SK-MEL-5 (cell line): ENCODE results near the gene LIPA. TPM values are rescaled to one million over a fixed set of nuclear protein-coding genes. Genes with fewer than 3 reads are reported as not detected.
"Not testable (repeated sequence)": the region's sequence is repeated elsewhere in the genome, so short reads cannot be mapped to it uniquely, and the experiment has no call there.

Source experiments
- DNase-seq: peaks from one replicate; pipeline ENCODE4 v3.0.0-alpha.2; 2016; ENCODE audit warnings: low read depth, low spot score
- in situ Hi-C: cut with HindIII; loops from 2 replicates; pipeline ENCODE4 v1.10.0; 2016; ENCODE audit warnings: low sequenced_read_pairs, high pct_unique_total_duplicates, low pct_unique_long_range_greater_than_20kb
- total RNA-seq: library from RNA; depleted of rRNA; stranded (reverse); fragments of >200 nt; shearing (Covaris generic); gene quantifications from 2 replicates; pipeline ENCODE4 v1.2.3, GENCODE V29; 2014

Gene LIPA
- total RNA-seq, 1 experiment from 2014 or later = 68.2 TPM

DNA sequence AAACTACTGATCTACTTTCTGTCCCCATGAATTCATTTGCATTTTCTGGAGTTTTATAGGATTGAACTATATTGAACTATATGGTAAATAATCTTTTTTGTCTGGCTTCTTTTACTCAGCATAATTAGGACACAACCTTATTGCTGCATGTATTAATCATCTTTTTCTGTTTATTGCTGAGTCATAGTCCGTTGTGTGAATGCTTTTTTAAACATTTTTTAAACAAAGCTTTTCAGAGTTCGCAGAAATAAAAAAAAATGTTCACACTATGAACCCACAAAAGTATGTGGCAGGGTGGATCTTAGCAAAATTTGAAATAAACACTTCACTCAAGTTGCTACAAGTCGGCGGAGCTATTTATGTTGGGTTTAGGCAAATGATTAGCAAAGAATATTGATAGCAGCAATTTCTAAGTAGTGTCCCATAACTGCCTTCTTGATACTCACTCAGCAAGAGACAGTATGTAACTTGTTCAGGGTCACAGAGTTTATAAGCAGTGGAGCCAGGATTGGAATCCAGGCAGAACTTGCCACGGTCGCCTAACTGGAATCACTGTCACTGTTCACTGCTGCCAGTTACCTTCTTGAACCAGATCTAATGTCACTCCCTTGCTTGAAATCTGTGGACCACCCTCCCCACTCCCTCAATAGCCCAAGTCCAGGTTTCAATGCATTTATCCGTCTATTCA, 50.1 kb downstream of the LIPA start:
- in situ Hi-C loops = no loop called here

DNA sequence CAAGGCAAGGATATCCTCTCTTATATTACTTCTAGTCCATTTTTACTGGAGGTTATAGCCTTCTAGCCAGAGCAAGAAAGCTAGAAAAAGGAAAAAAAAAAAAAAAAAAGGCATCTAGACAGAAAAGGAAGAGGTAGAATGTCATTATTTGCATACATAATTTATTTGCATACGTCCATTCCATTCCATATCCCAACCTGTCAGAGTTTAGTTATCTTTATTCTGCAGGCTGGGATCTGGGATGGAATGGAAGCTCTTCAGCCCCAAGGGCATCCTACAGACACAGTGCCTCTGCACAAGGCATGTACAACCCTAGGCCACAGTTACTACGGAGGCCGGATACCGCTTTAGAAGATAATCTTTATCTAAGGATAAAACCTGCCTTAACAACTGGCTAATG, 54.1 kb downstream of the LIPA start:
- in situ Hi-C loops = no loop called here
- no peak for DNase-seq

More for the DNA sequence above, 50.1 kb downstream of the LIPA start:
- DNase-seq = no peak

DNA sequence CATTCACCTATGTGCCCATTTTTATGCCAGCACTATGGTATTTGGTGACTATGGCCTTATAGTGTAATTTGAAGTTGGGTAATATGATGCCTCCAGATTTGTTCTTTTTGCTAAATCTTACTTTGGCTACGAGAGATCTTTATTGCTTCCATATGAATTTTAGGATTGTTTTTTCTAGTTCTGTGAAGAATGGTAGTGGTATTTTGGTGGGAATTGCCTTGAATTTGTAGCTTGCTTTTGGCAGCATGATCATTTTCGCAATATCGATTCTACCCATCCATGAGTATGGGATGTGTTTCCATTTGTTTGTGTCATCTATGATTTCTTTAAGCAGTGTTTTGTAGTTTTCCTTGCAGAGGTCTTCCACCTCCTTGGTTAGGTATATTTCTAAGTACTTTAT, 60.3 kb downstream of the LIPA start:
- DNase-seq, in situ Hi-C loops: not testable (repeated sequence)

DNA sequence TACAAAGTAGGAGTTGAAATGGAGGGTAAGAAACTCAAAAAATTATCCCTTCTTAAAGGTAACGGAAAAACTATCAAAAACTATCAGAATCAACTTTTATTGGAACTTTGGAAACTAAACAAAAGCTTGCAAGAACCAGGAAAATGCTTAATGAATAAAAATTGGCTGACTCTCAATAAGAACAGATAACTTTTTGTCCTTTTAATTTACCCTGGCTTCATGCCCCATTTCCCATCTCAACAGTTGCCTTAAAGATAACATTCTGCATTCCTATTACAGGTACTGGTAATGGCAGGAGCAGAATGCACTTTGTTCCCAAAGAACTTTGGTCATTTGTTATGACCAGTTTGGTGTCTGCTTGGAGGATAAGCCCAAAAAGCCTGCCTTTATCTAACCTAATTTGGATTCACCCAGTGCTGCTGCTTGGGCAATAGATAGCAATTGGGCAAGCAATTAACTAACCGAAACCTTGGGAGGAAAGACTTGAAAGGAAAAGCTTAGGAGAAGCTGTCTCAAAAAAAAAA, 62.3 kb downstream of the LIPA start:
- in situ Hi-C loops = no loop called here

DNA sequence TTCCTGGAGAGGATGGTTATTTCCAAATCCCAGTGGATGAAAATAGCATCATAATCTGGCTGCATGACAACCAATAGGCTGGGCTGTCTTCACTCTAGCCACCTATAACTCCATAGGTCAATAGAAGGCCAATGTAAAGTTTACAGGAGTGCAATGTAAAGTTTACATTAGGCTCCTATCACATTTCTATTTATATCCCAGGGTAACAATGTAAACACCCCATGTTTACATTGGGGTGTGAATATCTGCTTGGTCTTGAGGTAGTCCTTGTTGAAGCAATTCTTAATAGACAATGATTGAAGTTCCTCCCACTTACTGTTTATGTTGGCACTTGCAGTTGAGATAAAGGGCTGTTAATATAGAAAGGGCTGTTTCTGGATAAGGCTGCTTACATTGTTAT, 65.9 kb downstream of the LIPA start:
- DNase-seq = no peak
- in situ Hi-C loops = no loop called here

More for the DNA sequence above, 62.3 kb downstream of the LIPA start:
- no peak for DNase-seq

DNA sequence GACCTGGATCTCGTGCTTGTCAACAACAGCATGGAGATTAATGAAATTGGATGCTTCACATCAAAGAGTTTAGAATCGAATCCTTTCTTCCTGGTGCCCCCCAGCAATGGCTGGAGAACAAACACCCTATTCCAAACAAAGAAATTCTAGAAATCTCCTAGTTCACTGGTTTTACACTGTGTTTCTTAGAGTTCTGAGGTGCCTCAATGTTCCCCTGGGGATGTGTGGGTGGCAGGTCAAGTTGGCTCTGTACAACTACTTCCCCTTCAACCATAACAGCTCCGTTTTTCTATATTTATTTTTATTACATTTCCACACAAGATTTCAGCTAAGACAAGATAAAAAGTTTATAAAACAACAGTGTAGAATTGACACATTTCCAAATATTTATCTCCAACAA, 66.9 kb downstream of the LIPA start:
- in situ Hi-C loops = no loop called here
- DNase-seq = no peak

DNA sequence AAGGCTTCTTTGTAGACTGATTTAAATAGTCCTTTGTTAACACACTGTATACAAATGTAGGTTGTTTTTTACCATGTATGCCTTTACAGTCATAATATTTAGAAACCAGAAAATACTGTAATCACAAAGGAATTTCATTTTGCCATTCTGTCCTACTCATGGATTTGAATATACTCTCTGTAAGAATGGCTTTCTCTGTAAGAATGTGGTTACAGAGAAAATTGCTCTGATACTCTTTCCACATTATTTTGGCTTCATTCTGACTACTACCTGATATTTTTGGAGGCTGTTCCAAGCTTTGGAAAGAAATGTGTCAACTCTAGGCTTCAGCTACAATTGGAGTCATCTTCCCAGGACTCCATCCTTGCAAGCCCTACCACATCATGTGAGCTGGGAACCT, 68.0 kb downstream of the LIPA start:
- DNase-seq = no peak
- in situ Hi-C loops = no loop called here

DNA sequence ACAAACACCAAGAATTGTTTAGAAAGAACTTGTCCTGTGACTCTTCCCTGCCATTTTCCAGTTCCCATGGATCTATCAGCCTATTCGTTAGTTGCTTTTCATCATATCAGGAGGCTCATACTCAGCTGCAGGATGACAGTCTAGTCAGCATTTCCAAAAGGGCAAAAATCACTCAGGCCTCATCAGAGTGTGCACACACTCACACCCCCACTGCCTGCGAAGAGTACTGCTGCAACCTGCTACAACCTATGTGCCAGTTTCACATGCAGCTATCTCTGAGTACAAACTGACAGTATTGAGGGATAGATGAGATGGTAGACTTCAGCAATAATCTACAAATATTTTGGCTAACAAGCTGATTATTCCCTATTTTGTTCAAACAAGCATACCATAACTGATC, 68.7 kb downstream of the LIPA start:
- in situ Hi-C loops = no loop called here
- DNase-seq = no peak

DNA sequence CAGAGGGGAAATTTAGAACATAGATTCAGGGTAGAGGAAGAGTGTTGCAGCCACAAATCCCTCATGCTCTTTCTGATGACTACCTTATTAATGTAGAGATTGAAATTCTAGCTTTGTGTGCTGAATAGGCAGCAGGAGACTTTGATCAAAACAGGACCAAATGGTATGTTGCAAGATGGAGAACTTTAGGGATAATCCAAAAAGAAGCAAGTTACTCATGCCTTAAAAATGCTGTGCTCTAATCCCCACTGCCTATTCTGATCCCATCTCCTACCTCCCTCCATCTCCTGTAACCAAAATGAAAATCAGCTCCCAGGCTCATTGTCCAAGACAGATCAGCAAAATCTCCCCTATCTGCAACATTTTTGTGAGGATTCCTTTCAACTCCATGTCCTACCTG, 75.8 kb downstream of the LIPA start:
- in situ Hi-C loops = no loop called here
- no peak for DNase-seq

DNA sequence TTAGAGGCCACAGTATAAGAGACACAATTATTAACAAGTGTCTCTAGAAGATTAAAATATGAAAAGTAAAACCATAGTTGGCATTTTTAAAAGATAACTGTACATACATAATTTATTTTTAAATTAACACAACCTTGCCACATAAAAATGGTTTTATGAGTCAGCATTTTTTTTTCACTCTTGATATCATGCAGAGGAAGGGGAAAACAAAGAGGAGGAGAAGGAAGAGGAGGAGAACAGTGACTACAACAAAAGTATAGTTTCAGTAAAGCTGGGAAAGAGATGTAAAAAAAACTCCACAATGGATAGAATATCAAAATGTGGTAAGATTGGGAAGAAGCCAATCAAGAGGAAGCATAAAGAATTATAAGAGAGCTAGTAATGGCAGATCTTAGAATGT, 78.5 kb downstream of the LIPA start:
- in situ Hi-C loops = no loop called here
- no peak for DNase-seq

DNA sequence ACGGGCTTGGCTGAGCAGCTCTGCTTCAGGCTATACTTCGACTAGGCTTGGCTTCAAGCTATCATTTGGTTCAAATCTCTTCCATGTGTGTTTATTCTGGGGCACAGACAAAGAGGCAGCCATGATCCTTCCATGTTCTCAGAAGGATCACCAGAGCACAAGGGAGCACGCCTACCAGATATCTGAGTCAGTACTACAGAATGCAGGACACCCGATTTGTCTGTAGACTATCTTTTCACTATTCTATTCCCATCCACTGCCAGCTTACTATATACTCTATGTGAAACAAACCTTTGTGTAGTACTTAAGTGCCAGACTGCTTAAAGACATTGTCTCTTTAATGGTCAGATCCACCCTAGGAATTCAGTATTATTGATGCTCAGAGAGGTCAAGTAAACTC, 79.6 kb downstream of the LIPA start:
- in situ Hi-C loops = no loop called here
- DNase-seq = no peak

DNA sequence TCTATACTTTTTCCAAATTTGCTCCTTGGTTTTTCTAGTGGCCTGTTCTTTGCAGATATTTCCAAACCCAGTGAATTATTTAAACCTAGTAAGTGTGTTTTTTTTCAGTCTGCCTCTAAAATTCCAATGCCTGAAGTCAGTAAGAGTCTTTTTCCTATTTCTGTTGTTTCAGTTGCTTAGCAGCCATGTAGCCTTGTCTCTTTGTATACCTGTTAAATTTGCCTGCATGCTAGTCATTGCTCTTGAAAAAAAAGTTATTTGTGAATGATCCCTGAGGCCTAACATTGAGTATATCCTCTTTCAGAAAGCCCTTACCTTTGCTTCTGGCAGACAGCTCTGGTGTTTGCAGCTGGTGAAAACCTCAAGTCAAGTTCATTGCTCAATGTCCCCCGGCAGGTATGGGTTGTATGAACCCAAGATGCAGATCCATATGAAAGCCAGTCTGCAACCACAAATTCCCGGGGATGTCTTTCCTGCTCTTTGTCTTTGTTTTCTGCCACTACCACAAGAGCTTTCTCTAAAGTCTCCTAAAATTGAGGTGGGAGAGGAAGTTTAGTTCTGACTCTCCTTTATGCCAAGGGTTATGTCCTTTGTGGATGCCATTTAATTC, 80.2 kb downstream of the LIPA start:
- in situ Hi-C loops = no loop called here
- DNase-seq = no peak

DNA sequence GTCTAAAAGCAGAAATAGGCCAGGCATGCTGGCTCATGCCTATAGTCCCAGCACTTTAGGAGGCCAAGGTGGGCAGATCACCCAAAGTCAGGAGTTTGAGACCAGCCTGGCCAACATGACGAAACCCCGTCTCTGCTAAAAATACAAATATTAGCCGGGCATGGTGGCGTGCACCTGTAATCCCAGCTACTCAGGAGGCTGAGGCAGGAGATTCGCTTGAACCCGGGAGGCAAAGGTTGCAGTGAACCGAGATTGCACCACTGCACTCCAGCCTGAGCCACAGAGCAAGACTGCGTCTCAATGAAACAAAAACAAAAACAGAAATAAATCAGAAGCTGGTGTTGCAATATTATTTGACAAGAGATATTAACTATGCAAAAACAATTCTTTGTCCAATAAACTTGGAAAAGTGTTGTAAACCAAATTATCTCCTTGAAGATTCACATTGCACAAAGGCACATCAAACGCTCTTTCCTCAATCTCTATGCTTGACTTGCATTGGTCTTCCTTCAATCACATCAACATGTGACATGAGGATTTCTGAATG, 83.1 kb downstream of the LIPA start:
- DNase-seq, in situ Hi-C loops: not testable (repeated sequence)

DNA sequence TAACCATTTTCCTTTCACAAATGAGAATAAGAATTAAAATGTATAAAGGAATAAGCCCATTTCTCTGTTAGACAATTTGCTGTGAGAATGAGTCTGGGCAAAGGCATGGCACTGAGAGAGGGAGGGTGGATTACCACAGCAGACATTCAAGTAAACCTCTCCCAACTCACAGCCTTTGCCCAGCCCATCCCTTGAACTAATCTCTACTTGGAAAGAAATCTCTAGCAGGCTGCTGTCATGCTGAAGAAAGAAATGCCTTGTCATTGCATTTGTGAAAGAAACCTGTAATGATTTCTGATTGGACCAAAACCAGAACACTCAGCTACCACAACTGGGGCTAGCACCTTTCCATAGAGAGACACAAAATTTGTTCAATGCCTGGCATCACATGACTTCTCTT, 83.7 kb downstream of the LIPA start:
- in situ Hi-C loops = no loop called here

DNA sequence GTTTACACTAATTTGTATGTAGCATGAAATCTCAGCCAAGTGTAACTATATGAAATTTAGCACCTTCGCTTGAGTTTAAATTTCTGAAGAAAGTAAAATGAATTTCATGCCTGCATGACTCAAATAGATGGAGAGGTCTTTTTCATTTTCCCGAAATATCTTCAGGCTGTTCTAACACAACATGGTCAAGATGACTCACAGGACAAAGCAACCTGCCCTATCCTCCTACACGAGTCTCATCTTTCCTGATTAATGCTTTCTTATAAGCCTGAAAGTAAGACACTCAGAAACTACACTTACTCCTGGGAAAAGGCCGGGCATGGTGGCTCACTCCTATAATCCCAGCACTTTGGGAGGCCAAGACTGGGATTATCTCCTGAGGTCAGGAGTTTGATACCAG, 85.7 kb downstream of the LIPA start:
- in situ Hi-C loops = no loop called here
- no peak for DNase-seq

More for the DNA sequence above, 83.7 kb downstream of the LIPA start:
- no peak for DNase-seq

DNA sequence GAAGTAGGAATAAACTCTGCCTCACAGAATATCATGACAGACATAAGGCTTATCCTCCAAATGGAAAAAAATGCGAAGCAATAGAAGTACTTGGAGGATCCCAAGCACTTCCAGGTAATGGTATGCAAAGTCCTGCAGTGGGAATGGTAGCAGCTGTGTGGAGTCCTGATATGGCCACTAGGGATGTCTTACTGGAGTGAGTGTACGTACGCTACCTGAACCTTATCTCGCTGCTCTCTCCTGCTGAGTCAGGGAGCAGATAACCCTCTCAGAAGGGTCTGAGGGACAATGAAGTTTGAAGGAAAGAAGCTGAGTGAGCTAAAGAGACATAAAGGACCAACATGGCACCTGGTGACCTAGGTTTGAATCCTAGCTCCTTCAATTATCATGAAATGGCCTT, 86.7 kb downstream of the LIPA start:
- in situ Hi-C loops = no loop called here
- DNase-seq = no peak

DNA sequence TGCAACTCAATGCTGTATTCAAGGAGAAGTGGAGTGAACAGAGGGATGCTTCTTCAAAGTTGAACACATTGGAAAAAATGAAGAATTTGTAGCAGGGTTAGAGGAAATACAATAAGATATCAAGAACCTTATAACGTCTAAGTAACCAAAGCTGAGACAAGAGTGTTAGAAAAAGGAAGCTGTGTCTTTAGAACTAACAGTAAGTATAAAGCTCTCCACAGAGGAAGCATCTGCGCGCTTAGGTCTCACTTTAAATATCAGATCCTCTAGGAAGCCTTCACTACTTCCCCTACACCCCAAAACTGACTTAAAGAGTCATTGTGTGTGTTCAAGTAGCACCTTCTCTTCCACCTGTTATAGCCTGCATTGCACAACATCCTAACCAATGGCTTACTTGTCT, 87.5 kb downstream of the LIPA start:
- in situ Hi-C loops = no loop called here

More for the DNA sequence above, 87.5 kb downstream of the LIPA start:
- no peak for DNase-seq
